Spleen (tissue), 7 donors: ENCODE measurements around the gene DOCK10.

Source experiments
- CTCF ChIP-seq, 11 experiments: fragments of 200-600 bp in 7 of 11; fragments of 450-650 bp in 4 of 11; sonication (generic) in 4 of 11; IDR thresholded peaks in 8 of 11; conservative IDR thresholded peaks in 3 of 11; 1 replicate in 7 of 11; 2 replicates in 4 of 11; pipeline versions ENCODE4 v1.4.0 to v1.8.0; 2016 to 2021; ENCODE audit warnings: antibody characterized with exemption in 11 of 11, inconsistent platforms in 4 of 11, mild to moderate bottlenecking in 1 of 11
- POLR2A ChIP-seq, 3 donors: fragments of 450-650 bp; IDR thresholded peaks; one replicate each; pipeline ENCODE4 v1.5.1; 2017; ENCODE audit warnings: antibody characterized with exemption in 3 of 3, mild to moderate bottlenecking in 1 of 3
- donor health status: DM: no; HTN: no; CAD: no; lungs with moderate emphysema.
- donor health status: DM: no; HTN: no; CAD: no.
- donor health status: DM: no; HTN: no; CAD: no.

DNA sequence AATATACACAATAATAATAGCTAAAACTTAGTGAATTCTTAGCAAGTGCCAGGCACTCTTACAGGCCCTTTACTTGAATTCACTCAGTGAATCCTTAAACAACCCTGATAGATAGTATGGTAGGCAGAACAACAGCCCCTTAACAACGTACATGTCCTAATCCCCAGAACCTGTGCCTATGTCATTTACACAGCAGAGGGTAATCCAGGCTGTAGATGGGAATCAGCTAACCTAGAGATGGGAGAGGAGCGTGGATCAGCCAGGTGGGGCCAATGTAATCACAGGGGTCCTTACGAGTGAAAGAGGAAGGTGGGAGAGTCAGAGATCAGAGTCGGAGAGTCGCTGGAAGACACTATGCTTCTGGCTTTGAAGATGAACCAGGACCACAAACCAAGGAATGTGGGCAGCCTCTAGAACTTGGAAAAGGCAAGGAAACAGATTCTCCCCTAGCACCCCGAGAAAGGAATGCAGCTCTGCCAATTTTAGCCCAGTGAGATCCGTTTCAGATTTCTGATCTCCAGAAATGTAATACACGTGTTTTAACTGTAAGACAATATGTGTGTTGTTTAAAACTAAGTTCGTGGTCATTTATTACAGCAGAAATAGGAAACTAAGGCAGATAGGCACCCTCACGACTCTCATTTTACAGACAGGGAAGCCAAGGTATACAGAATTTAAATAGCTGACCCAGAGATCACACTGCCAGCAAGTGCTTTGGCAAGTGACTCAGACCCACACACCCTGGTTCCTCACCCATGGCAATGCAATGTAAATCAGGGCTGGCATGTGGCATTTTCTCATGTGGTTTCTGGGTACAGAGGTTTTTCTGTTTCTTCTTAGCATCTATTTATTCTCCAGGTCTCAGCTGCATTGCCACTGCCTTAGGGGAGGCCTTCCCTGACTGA is 68.9 kb downstream of the DOCK10 start:
- TF ChIP-seq POLR2A (IDR thresholded peaks at IDR 0.05) (no peak), CTCF (IDR thresholded peaks at IDR 0.05 in 8 of 11, conservative IDR thresholded peaks at IDR 0.05 in 3 of 11) (no peak)
